ENCODE measurements around the gene SLC37A4.
"Not testable (repeated sequence)": the region's sequence is repeated elsewhere in the genome, so short reads cannot be mapped to it uniquely, and the experiment has no call there.

Gene SLC37A4

DNA sequence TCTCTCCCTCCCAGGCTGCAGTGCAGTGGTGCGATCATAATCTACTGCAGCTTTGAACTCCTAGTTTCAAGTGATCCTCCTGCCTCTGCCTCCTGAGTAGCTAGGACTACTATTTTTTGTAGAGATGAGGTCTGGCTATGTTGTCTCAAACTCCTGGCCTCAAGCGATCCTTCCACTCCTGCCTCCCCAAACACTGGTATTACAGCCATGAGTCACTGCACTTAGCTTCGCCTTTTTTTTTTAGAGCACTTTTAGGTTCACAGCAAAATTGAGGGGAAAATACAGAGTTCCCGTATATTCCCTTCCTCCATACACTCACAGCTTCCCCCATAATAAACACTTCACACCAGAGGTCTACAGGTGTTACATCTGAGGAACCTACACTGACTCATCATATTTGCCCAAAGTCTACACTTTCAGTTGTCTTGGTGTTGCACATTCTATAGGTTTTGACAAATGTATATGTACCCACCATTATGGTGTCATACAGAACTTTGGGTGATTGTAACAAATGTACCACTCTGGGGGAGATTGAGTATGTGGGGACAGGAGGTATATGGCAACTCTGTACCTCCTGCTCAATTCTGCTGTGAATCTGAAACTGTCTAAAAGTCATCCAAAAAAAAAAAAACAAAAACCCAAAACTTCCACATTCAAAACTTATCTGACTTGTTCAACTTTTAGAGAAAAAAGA is 11.3 kb upstream of the SLC37A4 start:
- ATAC-seq, result peak; percentile 55 to 68

GRCh38 chr11:119039471-119039870 is 8.8 kb upstream of the SLC37A4 start:
- ATAC-seq, result not testable (repeated sequence)

DNA sequence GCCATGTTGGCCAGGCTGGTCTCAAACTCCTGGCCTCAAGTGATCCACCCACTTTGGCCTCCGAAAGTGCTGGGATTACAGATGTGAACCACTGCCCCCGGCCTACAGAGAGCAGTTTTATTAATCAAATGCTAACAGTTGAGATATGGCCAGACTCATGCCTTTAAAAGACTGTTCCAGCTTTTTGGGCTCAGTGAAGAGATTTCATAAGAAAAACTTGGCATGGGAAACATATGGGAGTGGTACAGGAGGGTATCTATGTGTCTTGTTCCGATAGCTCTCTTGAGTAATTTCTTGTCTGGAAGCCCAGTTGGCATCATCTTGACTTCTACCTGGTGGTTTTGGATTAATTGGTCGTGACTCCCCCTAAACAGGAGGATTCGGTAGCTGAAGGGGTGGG is 8.2 kb upstream of the SLC37A4 start:
- ATAC-seq, result no peak

- ATAC-seq, result no peak
Observed at GRCh38 chr11:119034813-119035212, 4.1 kb upstream of the SLC37A4 start.

DNA sequence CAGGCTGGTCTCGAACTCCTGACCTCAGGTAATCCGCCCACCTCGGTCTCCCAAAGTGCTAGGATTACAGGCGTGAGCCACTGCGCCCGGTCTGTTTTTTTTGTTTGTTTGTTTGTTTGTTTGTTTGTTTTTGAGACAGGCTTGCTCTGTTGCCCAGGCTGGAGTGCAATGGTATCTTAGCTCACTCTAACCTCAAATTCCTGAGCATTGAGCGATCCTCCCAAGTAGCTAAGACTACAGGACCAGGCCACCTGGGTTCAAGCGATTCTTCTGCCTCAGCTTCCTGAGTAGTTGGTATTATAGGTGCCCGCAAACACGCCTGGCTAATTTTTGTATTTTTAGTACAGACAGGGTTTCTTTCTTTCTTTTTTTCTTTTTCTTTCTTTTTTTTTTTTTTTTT is 2.7 kb upstream of the SLC37A4 start:
- ATAC-seq, result not testable (repeated sequence)

- ATAC-seq, result no peak
Observed at GRCh38 chr11:119031912-119032280, 1.2 kb upstream of the SLC37A4 start.

GRCh38 chr11:119030029-119030328 is 698 bp downstream of the SLC37A4 start:
- ATAC-seq, result no peak

DNA sequence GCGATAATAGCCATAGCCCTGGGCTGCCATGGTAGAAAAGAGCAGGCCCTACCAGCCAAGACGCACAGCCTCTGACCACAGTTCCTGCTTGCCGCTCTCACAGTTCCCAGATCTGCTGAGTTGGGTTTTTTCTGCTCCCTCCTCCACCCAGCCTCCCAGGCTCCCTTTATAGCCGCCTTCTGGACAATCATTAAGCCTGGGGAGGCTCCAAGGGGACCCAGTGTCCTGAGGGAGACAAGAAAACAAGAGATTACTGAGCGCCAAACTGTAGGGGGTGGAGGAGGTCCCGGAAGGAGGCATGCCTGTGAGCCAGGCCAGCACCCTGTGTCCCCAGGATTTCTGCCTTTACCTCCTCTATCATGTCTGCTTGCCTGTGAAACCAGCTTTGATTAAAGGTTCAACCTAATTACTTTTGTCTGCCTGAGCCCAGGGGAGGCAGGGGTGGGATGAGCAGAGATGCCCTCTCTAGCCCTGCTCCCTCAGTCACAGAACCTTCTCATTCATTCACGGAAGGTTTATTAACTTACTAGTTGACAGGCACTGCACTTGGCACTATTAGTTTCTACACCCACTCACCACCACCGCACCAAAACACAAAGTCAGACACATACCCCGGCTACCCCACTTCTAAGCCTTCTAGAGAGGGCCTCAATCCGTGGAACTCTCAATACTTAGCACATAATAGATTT is 1.2 kb downstream of the SLC37A4 start:
- peak; percentile 76 for ATAC-seq

GRCh38 chr11:119029069-119029339 is 1.7 kb downstream of the SLC37A4 start:
- no peak for ATAC-seq

- ATAC-seq, result no peak
Observed at GRCh38 chr11:119028346-119029068, 2.2 kb downstream of the SLC37A4 start.

DNA sequence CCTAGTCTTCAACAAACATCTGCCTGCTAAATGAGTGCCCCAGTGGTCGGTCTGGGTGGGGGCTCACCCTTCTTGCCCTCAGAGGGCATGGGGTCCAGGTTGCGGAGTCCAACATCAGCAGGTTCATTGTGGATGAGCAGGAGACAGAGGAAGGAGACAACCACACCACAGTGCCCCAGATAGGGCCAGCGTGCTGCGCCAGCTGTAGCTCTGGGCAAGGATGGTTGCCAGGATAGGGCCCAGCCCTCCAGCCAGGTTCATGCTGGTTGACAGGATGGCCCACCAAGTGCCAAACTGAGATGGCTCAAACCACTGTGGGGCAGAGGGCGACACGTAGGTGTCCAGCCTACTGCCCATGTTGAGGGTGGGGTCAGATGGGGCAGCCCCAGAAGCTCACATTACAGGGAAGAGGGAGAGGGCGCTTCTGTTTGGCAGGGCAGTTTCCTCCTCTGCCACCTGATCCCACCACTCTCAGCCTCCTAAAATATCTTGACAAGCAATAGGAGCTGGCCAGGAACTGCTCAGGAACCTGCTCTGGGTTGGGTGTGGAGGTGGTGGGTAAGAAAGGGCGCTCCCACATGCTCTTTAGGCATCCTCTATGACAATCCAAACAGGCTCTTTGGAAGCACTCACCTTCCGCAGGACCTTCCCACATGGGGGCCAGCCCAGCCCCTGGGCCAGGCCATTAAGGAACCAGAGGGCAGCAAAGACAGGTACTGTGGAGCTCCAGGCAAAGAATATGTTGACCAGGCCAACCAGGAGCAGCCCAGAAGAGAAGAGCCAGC is 2.9 kb downstream of the SLC37A4 start:
- ATAC-seq, result no peak

DNA sequence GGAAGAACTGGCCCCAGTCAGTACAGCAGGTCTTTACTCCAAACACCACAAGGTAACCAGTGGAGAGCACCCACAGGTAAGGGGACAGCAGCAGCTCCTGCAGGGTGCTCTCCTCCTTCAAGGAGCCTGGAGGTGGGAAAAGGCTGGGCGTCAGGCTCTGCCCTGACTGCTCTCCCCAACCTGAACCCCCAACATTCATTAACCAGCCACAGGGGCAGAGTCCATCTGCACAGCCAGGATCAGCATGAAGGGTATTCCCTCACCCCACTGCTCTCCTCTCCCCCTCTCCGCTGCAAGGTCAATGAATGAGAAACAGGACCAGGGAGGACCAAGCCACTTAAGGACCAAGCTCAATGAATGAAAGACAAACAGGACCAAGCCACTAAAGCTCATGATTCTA is 3.7 kb downstream of the SLC37A4 start:
- no peak for ATAC-seq

GRCh38 chr11:119025978-119026766 is 4.5 kb downstream of the SLC37A4 start:
- no peak for ATAC-seq

GRCh38 chr11:119025541-119025940 is 5.1 kb downstream of the SLC37A4 start:
- no peak for ATAC-seq

GRCh38 chr11:119025099-119025473 is 5.6 kb downstream of the SLC37A4 start:
- ATAC-seq, result no peak

DNA sequence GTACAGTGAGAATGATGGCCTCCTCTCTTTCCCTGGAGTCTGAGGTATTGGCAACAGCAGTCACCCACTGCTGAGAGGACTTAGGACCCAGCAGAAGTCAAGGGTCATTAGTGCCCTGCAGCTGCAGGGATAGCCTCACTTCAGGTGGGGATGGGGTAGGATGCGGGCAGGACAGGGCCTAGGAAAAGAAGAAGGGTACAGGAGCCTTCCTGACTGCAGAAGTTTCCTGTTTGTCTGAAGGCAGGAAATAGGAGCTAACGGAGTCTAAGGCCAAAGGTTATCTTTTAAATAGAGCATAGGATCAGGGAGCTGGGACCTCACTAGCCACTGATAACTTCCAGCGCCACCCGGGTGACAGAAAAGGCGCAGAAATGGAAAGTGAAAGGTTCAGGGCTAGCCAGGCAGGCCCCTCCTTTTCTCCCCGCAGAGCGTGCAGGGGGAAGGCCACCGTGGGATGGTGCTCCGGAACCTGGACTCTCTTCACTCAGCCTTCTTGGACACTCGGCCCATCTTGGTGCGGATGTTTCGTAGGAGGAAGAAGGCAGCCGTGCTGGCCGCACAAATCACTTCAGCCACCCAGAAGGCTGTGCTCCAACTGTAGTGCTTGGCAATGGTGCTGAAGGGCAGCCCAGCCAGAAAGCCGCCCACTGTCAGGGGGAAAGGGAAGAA is 6.1 kb downstream of the SLC37A4 start:
- ATAC-seq, result no peak

DNA sequence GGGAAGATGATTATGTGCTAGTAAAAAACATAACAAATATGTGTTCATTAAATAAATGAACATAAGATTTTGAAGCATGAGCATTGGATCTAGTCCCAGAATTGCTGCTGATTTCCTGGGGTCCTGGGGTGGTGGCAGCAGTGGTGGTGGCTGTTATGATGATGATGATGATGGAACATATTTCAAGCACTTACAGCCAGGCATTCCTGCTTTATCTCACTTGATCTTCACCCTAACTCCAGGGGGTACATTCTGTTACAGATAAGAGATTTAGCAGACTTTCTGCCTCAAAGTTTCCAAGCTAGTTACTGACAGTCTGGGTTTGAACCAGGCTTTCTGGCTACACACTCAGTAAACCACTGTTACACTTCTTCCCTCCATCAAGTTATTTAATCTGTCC is 6.9 kb downstream of the SLC37A4 start:
- ATAC-seq, result no peak

- no peak for ATAC-seq
Observed at GRCh38 chr11:119021631-119022030, 9.0 kb downstream of the SLC37A4 start.

DNA sequence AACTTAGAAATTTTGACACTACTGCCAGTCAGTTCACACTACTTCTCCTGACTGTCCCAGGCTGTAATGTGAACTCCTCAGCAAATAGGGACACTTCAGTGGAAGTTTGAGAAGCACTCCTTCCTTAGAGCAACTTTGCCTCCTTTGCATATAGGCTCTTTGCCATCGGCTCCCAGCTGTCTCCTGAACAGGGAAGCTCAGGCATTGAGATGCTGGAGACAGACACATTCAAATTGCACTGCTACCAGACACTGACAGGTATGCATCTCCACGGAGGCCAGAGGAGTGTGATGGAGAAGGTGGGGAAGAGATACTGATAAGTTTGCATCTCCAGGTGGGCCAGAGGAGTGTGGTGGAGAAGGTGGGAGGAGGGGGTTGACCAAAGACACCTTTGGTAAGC is 10.7 kb downstream of the SLC37A4 start:
- no peak for ATAC-seq

DNA sequence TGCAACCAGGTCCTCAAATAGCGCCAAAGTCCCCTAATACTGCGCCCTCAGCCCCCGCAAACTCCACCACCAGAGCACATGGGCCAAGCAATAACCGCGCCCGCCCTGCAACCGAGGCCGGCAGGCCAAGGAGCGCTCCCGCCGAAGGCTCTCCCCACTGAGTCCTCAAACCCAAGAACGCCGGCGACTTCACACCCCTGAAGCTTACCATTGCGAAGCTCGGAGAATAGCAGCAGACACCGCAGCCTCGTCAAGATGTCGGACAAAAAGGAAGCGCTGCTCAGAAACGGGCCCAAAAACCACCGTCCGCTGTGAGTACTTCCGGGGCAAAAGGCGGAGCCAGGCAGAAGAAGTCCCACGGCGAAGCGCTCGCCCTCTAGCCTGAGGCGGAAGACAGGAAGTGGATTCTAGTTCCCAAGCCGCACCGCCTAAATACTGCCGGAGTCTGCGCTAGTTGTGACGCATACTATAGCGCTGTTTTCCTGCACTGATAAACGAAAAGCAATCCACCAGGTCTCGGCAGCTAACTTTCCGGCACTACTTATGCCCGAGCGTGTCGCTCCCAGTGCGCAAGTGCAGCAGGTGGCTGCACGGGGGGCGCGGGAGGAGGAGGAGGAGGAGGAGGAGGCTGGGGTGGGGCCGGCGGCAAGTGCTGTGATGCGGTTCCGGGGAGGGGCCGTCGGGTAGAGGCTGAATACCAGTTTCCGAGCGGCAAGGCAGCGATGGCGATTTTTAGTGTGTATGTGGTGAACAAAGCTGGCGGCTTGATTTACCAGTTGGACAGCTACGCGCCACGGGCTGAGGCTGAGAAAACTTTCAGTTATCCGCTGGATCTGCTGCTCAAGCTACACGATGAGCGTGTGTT is 12.4 kb downstream of the SLC37A4 start, which contains the start of the genes RPS25 and TRAPPC4:
RPS25 (minus strand) TSS at position 270 of the 865 bp plus-strand sequence; CDS start at position 211, 59 bp downstream.
TRAPPC4 (plus strand) TSS at position 693 of the 865 bp plus-strand sequence; CDS start at position 723, 30 bp downstream.
- ATAC-seq, result peak; percentile 89 to 91

DNA sequence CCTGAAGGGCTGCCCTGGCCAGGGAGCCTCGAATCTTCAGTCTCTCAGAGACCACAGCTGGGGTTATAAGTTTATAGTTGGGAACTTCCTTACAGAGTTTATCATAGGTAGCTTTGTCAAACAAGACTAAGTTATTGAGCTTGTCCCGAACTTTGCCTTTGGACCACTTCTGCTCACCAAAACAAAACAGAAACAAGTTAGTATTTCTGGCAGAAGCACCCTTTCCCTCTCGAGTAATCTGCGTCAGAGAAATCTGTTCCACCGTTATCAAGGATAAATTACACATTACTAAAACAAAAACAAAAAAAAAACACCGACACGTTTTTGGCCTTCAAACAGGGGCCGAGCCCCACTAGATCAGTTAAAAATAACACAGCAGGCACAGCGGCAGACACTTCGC is 13.3 kb downstream of the SLC37A4 start:
- not testable (repeated sequence) for ATAC-seq

All from activated CD4-positive, CD25-positive, alpha-beta regulatory T cell treated with anti-CD3 and anti-CD28 coated beads, Interleukin-2, amount 50 U/mL, for 24 hours (primary cell).